ENCODE data around the gene DOCK4.
"Not testable (repeated sequence)": the region's sequence is repeated elsewhere in the genome, so short reads cannot be mapped to it uniquely, and the experiment has no call there.

The DOCK4 gene

GRCh38 chr7:111929264-111929663 lies 276.9 kb downstream of the DOCK4 start:
- no peak for DNase-seq

GRCh38 chr7:111927353-111928019 lies 278.7 kb downstream of the DOCK4 start:
- no peak for DNase-seq

GRCh38 chr7:111920329-111920728 lies 285.9 kb downstream of the DOCK4 start:
- DNase-seq = no peak

GRCh38 chr7:111919631-111920179 lies 286.5 kb downstream of the DOCK4 start:
- no peak for DNase-seq

GRCh38 chr7:111919164-111919563 lies 287.0 kb downstream of the DOCK4 start:
- DNase-seq = no peak

GRCh38 chr7:111918461-111918860 lies 287.7 kb downstream of the DOCK4 start:
- no peak for DNase-seq

- DNase-seq = not testable (repeated sequence)
Measured at GRCh38 chr7:111917404-111917803, 288.8 kb downstream of the DOCK4 start.

- DNase-seq = no peak
Measured at GRCh38 chr7:111914291-111914690, 291.9 kb downstream of the DOCK4 start.

- no peak for DNase-seq
Measured at GRCh38 chr7:111911166-111911961, 294.8 kb downstream of the DOCK4 start.

GRCh38 chr7:111910656-111911055 lies 295.5 kb downstream of the DOCK4 start:
- no peak for DNase-seq

- DNase-seq = not testable (repeated sequence)
Measured at GRCh38 chr7:111908673-111909072, 297.5 kb downstream of the DOCK4 start.

GRCh38 chr7:111903797-111904196 lies 302.4 kb downstream of the DOCK4 start:
- DNase-seq = no peak

GRCh38 chr7:111903016-111903415 lies 303.2 kb downstream of the DOCK4 start:
- no peak for DNase-seq

GRCh38 chr7:111900283-111900682 lies 305.9 kb downstream of the DOCK4 start:
- DNase-seq = no peak

GRCh38 chr7:111895049-111895448 lies 311.1 kb downstream of the DOCK4 start:
- no peak for DNase-seq

- DNase-seq = no peak
Measured at GRCh38 chr7:111894518-111894917, 311.7 kb downstream of the DOCK4 start.

GRCh38 chr7:111893190-111893589 lies 313.0 kb downstream of the DOCK4 start:
- DNase-seq = no peak

- no peak for DNase-seq
Measured at GRCh38 chr7:111892588-111892987, 313.6 kb downstream of the DOCK4 start.

GRCh38 chr7:111887734-111888133 lies 318.5 kb downstream of the DOCK4 start:
- no peak for DNase-seq

GRCh38 chr7:111886233-111886632 lies 320.0 kb downstream of the DOCK4 start:
- no peak for DNase-seq

- DNase-seq = no peak
Measured at GRCh38 chr7:111883241-111883640, 323.0 kb downstream of the DOCK4 start.

- DNase-seq = no peak
Measured at GRCh38 chr7:111878785-111879184, 327.4 kb downstream of the DOCK4 start.

GRCh38 chr7:111877931-111878330 lies 328.3 kb downstream of the DOCK4 start:
- no peak for DNase-seq
